Measurements from ENCODE around the gene CHI3L2. TPM values are rescaled to one million over a fixed set of nuclear protein-coding genes. Genes with fewer than 3 reads are reported as not detected.

CHI3L2 gene
- total and polyA plus RNA-seq, 10 of the 15 experiments (the other 5 are each of a cell fraction or from before 2014, with no cell fraction given): 37.1 to 508 (median 98.3) TPM

DNA sequence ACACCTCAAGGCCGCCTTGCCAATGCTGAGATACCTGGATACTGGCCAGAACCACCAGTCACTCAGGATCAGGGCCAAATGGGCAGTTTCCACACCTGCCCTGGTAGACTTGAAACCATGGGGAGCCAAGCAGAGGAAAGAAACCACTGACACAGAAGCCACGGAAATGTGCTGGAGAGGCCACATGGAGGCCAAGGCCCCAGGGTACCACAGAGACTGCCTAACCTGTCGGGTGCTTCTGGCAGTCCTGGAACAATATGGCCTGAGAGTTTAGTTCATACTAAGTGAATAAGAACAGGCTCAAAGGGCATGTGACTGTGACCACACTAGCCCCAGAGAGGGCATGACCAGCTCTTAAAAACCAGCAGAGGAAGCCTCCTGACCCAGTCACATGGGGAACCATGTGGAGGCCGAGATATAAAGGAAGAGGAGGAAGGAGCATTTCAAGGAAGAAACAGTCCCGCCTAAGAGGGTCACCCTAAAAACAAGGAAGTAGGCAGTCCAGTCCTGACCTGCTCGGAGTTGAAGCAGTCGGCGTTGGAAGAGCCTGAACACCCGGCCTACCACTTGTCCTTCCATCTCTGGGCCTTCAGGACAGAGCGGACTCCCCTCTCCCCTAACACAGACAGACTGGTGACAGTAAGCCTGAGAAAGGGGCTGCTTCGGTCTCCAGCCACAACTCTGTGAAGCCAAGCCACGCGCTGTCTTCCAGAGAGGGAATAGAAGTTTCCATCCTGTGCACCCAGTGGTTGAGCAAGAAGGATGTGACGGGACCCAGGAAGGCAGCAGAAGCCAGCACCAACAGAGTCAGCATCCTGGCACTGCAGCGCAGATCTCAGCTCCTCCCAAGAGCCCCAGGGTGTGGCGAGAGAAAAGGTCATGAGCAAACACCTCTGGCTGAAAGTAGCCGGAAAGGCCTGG, 27.4 kb upstream of the CHI3L2 start, which contains the start of gene DENND2D:
TSS of gene DENND2D (minus strand) at position 766 of the 921 bp plus-strand sequence. CDS start at position 579, 187 bp downstream.
- DNase-seq (ENCODE audit: low read depth, low spot score) (peak; percentile 92), ATAC-seq (peak; percentile 36), FAIRE-seq (no peak)
- ChIA-PET CTCF (interaction anchor here (1.0 to 14.9 kb wide), 11 partner anchors 7 to 200 kb away, joined by 3 to 239 read pairs (median 7); partner anchors contain the start of genes CEPT1 and DRAM2), SMC1A (ENCODE audit: uncharacterized antibody, unreplicated experiment) (interaction anchor here (0.6 to 8.7 kb wide), 14 partner anchors 9 to 417 kb away, joined by 3 to 284 read pairs (median 5); no protein-coding TSS in a partner anchor), POLR2A (interaction anchor here (1.0 to 12.8 kb wide), 8 partner anchors 12 to 326 kb away, joined by 3 to 371 read pairs (median 6); partner anchors contain the start of genes CD53 and DRAM2), RAD21 (ENCODE audit: unreplicated experiment) (interaction anchor here (0.7 to 15.0 kb wide), 10 partner anchors 13 to 170 kb away, joined by 3 to 542 read pairs (median 6); no protein-coding TSS in a partner anchor)
- H4K20me1 ChIP-seq (ENCODE audit: control insufficient read depth, insufficient read depth): no peaks in the 10 kb centered on the region
- peaks cover 11 to 13% of the 10 kb centered on the region in 2 experiments; a peak in 3 of 4 replicates for H3K36me3 ChIP-seq (ENCODE audit: control insufficient read depth in 2 of 2, insufficient read depth in 2 of 2, low read length in 1 of 2)
- intact Hi-C loops (cut with micrococcal nuclease; ENCODE audit: unreplicated experiment) (loop anchor here (5.0 kb wide), 4 partner anchors 168 to 417 kb away; partner anchors contain the start of genes CD53 and RAP1A), in situ Hi-C loops (cut with MboI) (no loop called here)
- H3K9ac ChIP-seq (ENCODE audit: control insufficient read depth, insufficient read depth, low read length): peak within 1 kb of the TSS; percentile 93
- H2AFZ ChIP-seq (ENCODE audit: control insufficient read depth, low read depth, low read length): no peak within 1 kb of the TSS
- peaks cover 93% of the 10 kb centered on the region for H3K79me2 ChIP-seq (ENCODE audit: control insufficient read depth, insufficient read depth, low read length)
- 55% methylated on average over 17 of the region's 17 CpGs for WGBS (ENCODE audit: insufficient coverage, insufficient replicate concordance, low lambda C conversion rate, missing lambda C conversion rate)
- H3K4me2 ChIP-seq (ENCODE audit: control insufficient read depth, insufficient read depth): peak within 1 kb of the TSS; percentile 99
- peaks cover 30% of the 10 kb centered on the region for H3K4me1 ChIP-seq (ENCODE audit: control insufficient read depth, insufficient read depth, low read length)
- peak within 1 kb of the TSS; percentile 92 for H3K27ac ChIP-seq (ENCODE audit: control insufficient read depth, insufficient read depth)
- H3K27me3 ChIP-seq (replicated peaks in 1 of 2; ENCODE audit: control insufficient read depth in 2 of 2, insufficient read depth in 2 of 2, low read length in 1 of 2): no peaks in the 10 kb centered on the region
- H3K9me3 ChIP-seq (replicated peaks; ENCODE audit: control insufficient read depth, insufficient read depth, low read length): no peaks in the 10 kb centered on the region
- TSS peak; percentile 92 for BruUV-seq (replicated peaks)
- H3K4me3 ChIP-seq: peak within 1 kb of the TSS; percentile 73
- TF ChIP-seq NR2C1 (IDR thresholded peaks at IDR 0.05): peak; percentile 30
- peak; percentile 87 for TF ChIP-seq ZBED1 (IDR thresholded peaks at IDR 0.05; ENCODE audit: borderline replicate concordance)
- TF ChIP-seq CREB1 (IDR thresholded peaks at IDR 0.05; ENCODE audit: low read depth): no peak
- TF ChIP-seq, protein P1, sequence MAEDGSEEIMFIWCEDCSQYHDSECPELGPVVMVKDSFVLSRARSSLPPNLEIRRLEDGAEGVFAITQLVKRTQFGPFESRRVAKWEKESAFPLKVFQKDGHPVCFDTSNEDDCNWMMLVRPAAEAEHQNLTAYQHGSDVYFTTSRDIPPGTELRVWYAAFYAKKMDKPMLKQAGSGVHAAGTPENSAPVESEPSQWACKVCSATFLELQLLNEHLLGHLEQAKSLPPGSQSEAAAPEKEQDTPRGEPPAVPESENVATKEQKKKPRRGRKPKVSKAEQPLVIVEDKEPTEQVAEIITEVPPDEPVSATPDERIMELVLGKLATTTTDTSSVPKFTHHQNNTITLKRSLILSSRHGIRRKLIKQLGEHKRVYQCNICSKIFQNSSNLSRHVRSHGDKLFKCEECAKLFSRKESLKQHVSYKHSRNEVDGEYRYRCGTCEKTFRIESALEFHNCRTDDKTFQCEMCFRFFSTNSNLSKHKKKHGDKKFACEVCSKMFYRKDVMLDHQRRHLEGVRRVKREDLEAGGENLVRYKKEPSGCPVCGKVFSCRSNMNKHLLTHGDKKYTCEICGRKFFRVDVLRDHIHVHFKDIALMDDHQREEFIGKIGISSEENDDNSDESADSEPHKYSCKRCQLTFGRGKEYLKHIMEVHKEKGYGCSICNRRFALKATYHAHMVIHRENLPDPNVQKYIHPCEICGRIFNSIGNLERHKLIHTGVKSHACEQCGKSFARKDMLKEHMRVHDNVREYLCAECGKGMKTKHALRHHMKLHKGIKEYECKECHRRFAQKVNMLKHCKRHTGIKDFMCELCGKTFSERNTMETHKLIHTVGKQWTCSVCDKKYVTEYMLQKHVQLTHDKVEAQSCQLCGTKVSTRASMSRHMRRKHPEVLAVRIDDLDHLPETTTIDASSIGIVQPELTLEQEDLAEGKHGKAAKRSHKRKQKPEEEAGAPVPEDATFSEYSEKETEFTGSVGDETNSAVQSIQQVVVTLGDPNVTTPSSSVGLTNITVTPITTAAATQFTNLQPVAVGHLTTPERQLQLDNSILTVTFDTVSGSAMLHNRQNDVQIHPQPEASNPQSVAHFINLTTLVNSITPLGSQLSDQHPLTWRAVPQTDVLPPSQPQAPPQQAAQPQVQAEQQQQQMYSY (CRISPR knock-in tag; IDR thresholded peaks at IDR 0.05): no peak
- TF ChIP-seq FOXK2 (IDR thresholded peaks at IDR 0.05): no peak
- TF ChIP-seq HCFC1 (IDR thresholded peaks at IDR 0.05; ENCODE audit: low read length): no peak
- peak; percentile 90 for TF ChIP-seq ATF3 (IDR thresholded peaks at IDR 0.05; ENCODE audit: borderline replicate concordance, extremely low read depth, low read depth, low read length)
- TF ChIP-seq, protein P2, sequence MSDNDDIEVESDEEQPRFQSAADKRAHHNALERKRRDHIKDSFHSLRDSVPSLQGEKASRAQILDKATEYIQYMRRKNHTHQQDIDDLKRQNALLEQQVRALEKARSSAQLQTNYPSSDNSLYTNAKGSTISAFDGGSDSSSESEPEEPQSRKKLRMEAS (IDR thresholded peaks at IDR 0.05; ENCODE audit: low read depth, low read length): peak; percentile 89; the same call in 1 of the 2 replicates
- TF ChIP-seq ZNF24 (IDR thresholded peaks at IDR 0.05): no peak
- TF ChIP-seq MYC (IDR thresholded peaks at IDR 0.05; ENCODE audit: insufficient read depth, insufficient read length, insufficient replicate concordance, low read length, severe bottlenecking): peak; percentile 49
- TF ChIP-seq IKZF1 (conservative IDR thresholded peaks at IDR 0.05): peak; percentile 85
- 0 out of 6 replicates have a peak, but pooled peaks of 1 of the 3 experiments have one; percentile 4 for TF ChIP-seq CTCF (IDR thresholded peaks at IDR 0.05 in 2 of 3, conservative IDR thresholded peaks at IDR 0.05 in 1 of 3; ENCODE audit: control insufficient read depth in 2 of 3, extremely low read depth in 1 of 3, insufficient read depth in 1 of 3, low read depth in 3 of 3, low read length in 3 of 3)
- peak; percentile 100 for TF ChIP-seq RAD51 (IDR thresholded peaks at IDR 0.05)
- TF ChIP-seq POLR2AphosphoS5 (IDR thresholded peaks at IDR 0.05; ENCODE audit: low read length): peak; percentile 98

Measured in GM12878 (cell line).